SK-N-SH (cell line): ENCODE data around the gene ZFP64. TPM values are rescaled to one million over a fixed set of nuclear protein-coding genes. Genes with fewer than 3 reads are reported as not detected.

Experiments used
- CTCF ChIA-PET: fragments of 300-600, 350-600 bp; formaldehyde crosslinking; extraction: SDS; loops from one replicate; lab custom pipeline; 2021; lab: Yijun Ruan, JAX
- POLR2A ChIA-PET: fragments of 350-600 bp; sonication (Branson Sonifier 250); formaldehyde crosslinking; extraction: SDS; loops from one replicate; lab custom pipeline; 2020; ENCODE audit warnings: antibody characterized with exemption, inconsistent platforms; lab: Yijun Ruan, JAX
- DNase-seq: peaks from one replicate; pipeline ENCODE4 v3.0.0; 2012
- H2AFZ ChIP-seq: fragments of 200-600 bp; sonication (generic); 2 replicates; pipeline ENCODE4 v1.8.1; 2016; ENCODE audit warnings: antibody characterized with exemption, mild to moderate bottlenecking, low read depth
- H3F3A ChIP-seq: fragments of 200-600 bp; sonication (generic); replicated peaks from 2 replicates; pipeline ENCODE3; 2016; ENCODE audit warnings: antibody characterized with exemption, mild to moderate bottlenecking; ENCODE audit not compliant: insufficient read depth
- H3K27ac ChIP-seq, 2 experiments: fragments of 200-500 bp in 1 of 2; fragments of 200-600 bp in 1 of 2; sonication (Bioruptor generic) in 1 of 2; sonication (generic), shearing (Covaris generic) in 1 of 2; 2 replicates each; pipeline versions ENCODE4 v1.5.1 to v1.6.1; 2014 to 2016; ENCODE audit warnings: low read depth in 2 of 2, inconsistent platforms in 1 of 2, low read length in 1 of 2, mild to moderate bottlenecking in 1 of 2, mixed read lengths in 1 of 2
- H3K27me3 ChIP-seq: fragments of 200-600 bp; sonication (generic), shearing (Covaris generic); 2 replicates; pipeline ENCODE4 v1.6.1; 2016; ENCODE audit warnings: mixed run types; ENCODE audit not compliant: insufficient read depth
- H3K36me3 ChIP-seq, 2 experiments: fragments of 200-500 bp in 1 of 2; fragments of 200-600 bp in 1 of 2; sonication (Bioruptor generic) in 1 of 2; sonication (generic) in 1 of 2; replicated peaks in 1 of 2; 2 replicates each; pipeline versions ENCODE3 to v1.5.1; 2014 to 2016; ENCODE audit warnings: low read length in 1 of 2, mild to moderate bottlenecking in 1 of 2; ENCODE audit not compliant: insufficient read depth in 2 of 2, control insufficient read depth in 1 of 2
- H3K4me1 ChIP-seq, 2 experiments: fragments of 200-500 bp in 1 of 2; fragments of 200-600 bp in 1 of 2; sonication (Bioruptor generic) in 1 of 2; sonication (generic), shearing (Covaris generic) in 1 of 2; 2 replicates each; pipeline versions ENCODE4 v1.5.1 to v1.6.1; 2014 to 2016; ENCODE audit warnings: low read depth in 1 of 2, low read length in 1 of 2, mixed run types in 1 of 2; ENCODE audit not compliant: insufficient read depth in 2 of 2, control insufficient read depth in 1 of 2
- H3K4me2 ChIP-seq: fragments of 200-600 bp; sonication (generic), shearing (Covaris generic); 2 replicates; pipeline ENCODE4 v1.6.1; 2017; ENCODE audit warnings: mixed run types
- H3K4me3 ChIP-seq, 2 experiments: fragments of 200-500 bp in 1 of 2; fragments of 200-600 bp in 1 of 2; sonication (Bioruptor generic) in 1 of 2; sonication (generic), shearing (Covaris generic) in 1 of 2; 2 replicates each; pipeline versions ENCODE4 v1.5.1 to v1.8.1; 2014 to 2016; ENCODE audit warnings: low read depth in 2 of 2, inconsistent platforms in 1 of 2, low read length in 1 of 2, mild to moderate bottlenecking in 1 of 2, mixed read lengths in 1 of 2, moderate library complexity in 1 of 2
- H3K79me2 ChIP-seq: fragments of 200-600 bp; sonication (generic); 2 replicates; pipeline ENCODE4 v1.8.1; 2017; ENCODE audit warnings: mild to moderate bottlenecking; ENCODE audit not compliant: insufficient read depth
- H3K9ac ChIP-seq: fragments of 200-600 bp; sonication (generic); 2 replicates; pipeline ENCODE4 v1.6.1; 2017; ENCODE audit warnings: mixed run types
- H3K9me2 ChIP-seq: fragments of 200-600 bp; sonication (generic); 2 replicates; pipeline ENCODE4 v1.6.1; 2017; ENCODE audit warnings: mixed run types
- H3K9me3 ChIP-seq: fragments of 200-600 bp; sonication (generic); 2 replicates; pipeline ENCODE4 v1.6.1; 2017; ENCODE audit warnings: mixed run types, mild to moderate bottlenecking, moderate library complexity
- H4K20me1 ChIP-seq: fragments of 200-600 bp; sonication (generic); 2 replicates; pipeline ENCODE4 v1.6.1; 2017; ENCODE audit warnings: mild to moderate bottlenecking, mixed run types; ENCODE audit not compliant: insufficient read depth
- CHD2 ChIP-seq: fragments of 150-350 bp; IDR thresholded peaks from 2 replicates; pipeline ENCODE4 v1.6.1; 2018; ENCODE audit warnings: low read length; ENCODE audit not compliant: partially characterized antibody
- CTCF ChIP-seq: fragments of 200-600 bp; sonication (generic); IDR thresholded peaks from 2 replicates; pipeline ENCODE4 v1.6.1; 2017; ENCODE audit warnings: antibody characterized with exemption, mild to moderate bottlenecking, moderate library complexity
- ELF1 ChIP-seq: IDR thresholded peaks from 2 replicates; pipeline ENCODE4 v1.4.0; 2012
- EZH2phosphoT487 ChIP-seq: fragments of 200-600 bp; sonication (generic); IDR thresholded peaks from 2 replicates; pipeline ENCODE4 v1.6.1; 2017; ENCODE audit warnings: low read depth, mixed run types, mild to moderate bottlenecking, antibody characterized with exemption, moderate library complexity, borderline replicate concordance
- FOSL2 ChIP-seq: IDR thresholded peaks from 2 replicates; pipeline ENCODE4 v1.4.0; 2012; ENCODE audit warnings: low read depth, mild to moderate bottlenecking, moderate library complexity, borderline replicate concordance
- FOXJ3 ChIP-seq: sonication (generic); formaldehyde crosslinking; IDR thresholded peaks from 2 replicates; pipeline ENCODE4 v1.5.1; 2020; ENCODE audit warnings: mild to moderate bottlenecking, missing genetic modification reagents
- JUND ChIP-seq: IDR thresholded peaks from 2 replicates; pipeline ENCODE4 v1.4.0; 2012
- MEF2A ChIP-seq: IDR thresholded peaks from 2 replicates; pipeline ENCODE4 v1.4.0; 2012; ENCODE audit warnings: low read depth, borderline replicate concordance
- NFIC ChIP-seq: IDR thresholded peaks from 2 replicates; pipeline ENCODE4 v1.4.0; 2012; ENCODE audit warnings: borderline replicate concordance
- NRF1 ChIP-seq: IDR thresholded peaks from 2 replicates; pipeline ENCODE4 v1.6.1; 2012; ENCODE audit warnings: low read depth, mild to moderate bottlenecking, low read length
- RAD21 ChIP-seq: IDR thresholded peaks from 2 replicates; pipeline ENCODE4 v1.6.1; 2012; ENCODE audit warnings: mild to moderate bottlenecking, low read length
- RFX5 ChIP-seq: IDR thresholded peaks from 2 replicates; pipeline ENCODE4 v1.6.1; 2012; ENCODE audit warnings: mild to moderate bottlenecking, improper control_type of control experiment, low read length
- USF1 ChIP-seq: IDR thresholded peaks from 2 replicates; pipeline ENCODE4 v1.4.0; 2012; ENCODE audit warnings: low read depth, borderline replicate concordance
- WGBS: methylation state at CpG from one replicate; pipeline ENCODE4 v1.1.6; 2017; ENCODE audit warnings: low lambda C conversion rate; 5-methylcytosine and 5-hydroxymethylcytosine counted together
- polyA plus RNA-seq, 3 experiments: library from polyadenylated mRNA; depleted of rRNA; stranded (reverse); fragments of >200 nt; gene quantifications; 2 replicates each; pipeline ENCODE4 v1.2.3, GENCODE V29; 2012
- TF ChIP-seq, protein P1 (sequence below): fragments of 150-350 bp; IDR thresholded peaks from 2 replicates; pipeline ENCODE4 v1.6.1; 2017; ENCODE audit warnings: antibody characterized with exemption, low read length, low read depth, borderline replicate concordance

ZFP64 gene
- polyA plus RNA-seq, 1 of the 3 experiments (the other 2 are of a cell fraction): 12.8 TPM

DNA sequence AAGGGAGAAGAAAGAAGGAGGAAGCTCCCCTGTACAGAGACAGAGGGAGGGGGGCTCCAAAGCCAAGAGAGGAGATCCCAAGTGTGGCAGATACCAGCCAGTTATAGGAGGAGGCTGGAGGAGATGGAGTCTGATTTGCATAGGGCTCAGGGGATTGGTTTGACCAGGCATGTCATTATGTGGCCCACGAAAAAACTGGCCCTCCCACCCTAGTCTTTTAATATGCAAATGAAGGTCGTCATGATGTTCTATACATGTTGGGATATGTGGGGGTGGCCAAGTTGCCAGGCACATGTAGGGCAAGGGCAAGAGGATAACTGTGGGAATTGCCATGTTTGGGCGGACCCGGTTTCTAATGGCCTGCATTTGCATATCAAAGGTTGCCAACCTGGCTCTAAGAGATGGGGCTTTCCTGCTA is 17.6 kb upstream of the ZFP64 start:
- Histone ChIP-seq H3K4me1 (no peaks in the 10 kb centered on the region; a peak in 1 of 4 replicates), H3K27ac (no peak overlapping the region), H2AFZ (no peak overlapping the region), H4K20me1 (no peaks in the 10 kb centered on the region), H3K9ac (no peak overlapping the region), H3K9me2 (no peaks in the 10 kb centered on the region), H3K4me2 (no peak overlapping the region), H3K4me3 (no peak overlapping the region), H3F3A (no peaks in the 10 kb centered on the region), H3K9me3 (no peaks in the 10 kb centered on the region), H3K36me3 (no peaks in the 10 kb centered on the region), H3K79me2 (no peaks in the 10 kb centered on the region), H3K27me3 (no peaks in the 10 kb centered on the region)
- WGBS: 45% methylated on average over 4 of the region's 4 CpGs
- TF ChIP-seq FOSL2: no peak
- TF ChIP-seq USF1: no peak
- no peak for TF ChIP-seq RAD21
- no peak for TF ChIP-seq NRF1
- TF ChIP-seq, protein P1, sequence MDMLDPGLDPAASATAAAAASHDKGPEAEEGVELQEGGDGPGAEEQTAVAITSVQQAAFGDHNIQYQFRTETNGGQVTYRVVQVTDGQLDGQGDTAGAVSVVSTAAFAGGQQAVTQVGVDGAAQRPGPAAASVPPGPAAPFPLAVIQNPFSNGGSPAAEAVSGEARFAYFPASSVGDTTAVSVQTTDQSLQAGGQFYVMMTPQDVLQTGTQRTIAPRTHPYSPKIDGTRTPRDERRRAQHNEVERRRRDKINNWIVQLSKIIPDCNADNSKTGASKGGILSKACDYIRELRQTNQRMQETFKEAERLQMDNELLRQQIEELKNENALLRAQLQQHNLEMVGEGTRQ: no peak
- no peak for TF ChIP-seq EZH2phosphoT487
- TF ChIP-seq NFIC: no peak
- TF ChIP-seq JUND: no peak
- DNase-seq: no peak
- CTCF ChIA-PET: no interaction called here
- POLR2A ChIA-PET: no interaction called here

GRCh38 chr20:52207020-52207810 is 15.6 kb upstream of the ZFP64 start:
- H3K9ac ChIP-seq: no peak overlapping the region
- ChIA-PET POLR2A (no interaction called here), CTCF (interaction anchor here (1.0 to 3.2 kb wide), 3 partner anchors 10 to 39 kb away, joined by 3 to 13 read pairs (median 3); partner anchors contain the start of gene ZFP64)
- H3K4me3 ChIP-seq: no peak overlapping the region
- no peaks in the 10 kb centered on the region for H3F3A ChIP-seq
- H3K4me1 ChIP-seq: no peaks in the 10 kb centered on the region; a peak in 1 of 4 replicates
- H3K27ac ChIP-seq: no peak overlapping the region
- H3K9me3 ChIP-seq: no peaks in the 10 kb centered on the region
- no peaks in the 10 kb centered on the region for H3K36me3 ChIP-seq
- WGBS: 83% methylated on average over 3 of the region's 3 CpGs
- TF ChIP-seq ELF1 (no peak), RAD21 (no peak), MEF2A (no peak), CHD2 (no peak), FOXJ3 (no peak), RFX5 (no peak), USF1 (no peak), CTCF (no peak)
- TF ChIP-seq, protein P1: no peak
- no peak overlapping the region for H3K4me2 ChIP-seq
- H3K9me2 ChIP-seq: no peaks in the 10 kb centered on the region
- DNase-seq: no peak
- H3K79me2 ChIP-seq: no peaks in the 10 kb centered on the region
- no peaks in the 10 kb centered on the region for H4K20me1 ChIP-seq
- no peak overlapping the region for H2AFZ ChIP-seq
- H3K27me3 ChIP-seq: no peaks in the 10 kb centered on the region
